ENCODE data around the gene PAM.
"Not testable (repeated sequence)": the region's sequence is repeated elsewhere in the genome, so short reads cannot be mapped to it uniquely, and the experiment has no call there.

Gene PAM

GRCh38 chr5:103005276-103005675 is 250.2 kb downstream of the PAM start:
- no peak for DNase-seq

GRCh38 chr5:103006921-103007320 is 251.8 kb downstream of the PAM start:
- DNase-seq: no peak

GRCh38 chr5:103010168-103010567 is 255.1 kb downstream of the PAM start:
- no peak for DNase-seq

GRCh38 chr5:103013933-103014552 is 258.9 kb downstream of the PAM start:
- DNase-seq: no peak

- no peak for DNase-seq
These were observed 259.9 kb downstream of the PAM start for GRCh38 chr5:103014983-103015382.

GRCh38 chr5:103016167-103016566 is 261.1 kb downstream of the PAM start:
- DNase-seq: no peak

- no peak for DNase-seq
These were observed 264.7 kb downstream of the PAM start for GRCh38 chr5:103019804-103020203.

GRCh38 chr5:103021314-103021713 is 266.2 kb downstream of the PAM start:
- DNase-seq: no peak

- no peak for DNase-seq
These were observed 272.2 kb downstream of the PAM start for GRCh38 chr5:103027267-103027666.

- peak in 1 of 2 experiments; percentile 5 for DNase-seq
These were observed 276.5 kb downstream of the PAM start for GRCh38 chr5:103031607-103032006.

- no peak for DNase-seq
These were observed 278.6 kb downstream of the PAM start for GRCh38 chr5:103033696-103034095.

GRCh38 chr5:103034662-103035392 is 279.7 kb downstream of the PAM start:
- no peak for DNase-seq

- no peak for DNase-seq
These were observed 280.6 kb downstream of the PAM start for GRCh38 chr5:103035701-103036100.

- peak in 1 of 2 experiments; percentile 36 for DNase-seq
These were observed 281.5 kb downstream of the PAM start for GRCh38 chr5:103036601-103037000.

GRCh38 chr5:103037673-103038455 is 282.8 kb downstream of the PAM start:
- DNase-seq: no peak

GRCh38 chr5:103041071-103041676 is 286.1 kb downstream of the PAM start:
- peak; percentile 69 to 75 for DNase-seq

GRCh38 chr5:103046706-103047105 is 291.6 kb downstream of the PAM start:
- DNase-seq: not testable (repeated sequence)

- no peak for DNase-seq
These were observed 302.4 kb downstream of the PAM start for GRCh38 chr5:103057208-103058130.

GRCh38 chr5:103059525-103059924 is 304.4 kb downstream of the PAM start:
- DNase-seq: no peak

GRCh38 chr5:103060424-103060954 is 305.4 kb downstream of the PAM start:
- no peak for DNase-seq

GRCh38 chr5:103066326-103066725 is 311.2 kb downstream of the PAM start:
- peak; percentile 39 to 47 for DNase-seq

GRCh38 chr5:103073500-103073899 is 318.4 kb downstream of the PAM start:
- not testable (repeated sequence) for DNase-seq
